Measurements from ENCODE around the gene SCTR.

SCTR gene

DNA sequence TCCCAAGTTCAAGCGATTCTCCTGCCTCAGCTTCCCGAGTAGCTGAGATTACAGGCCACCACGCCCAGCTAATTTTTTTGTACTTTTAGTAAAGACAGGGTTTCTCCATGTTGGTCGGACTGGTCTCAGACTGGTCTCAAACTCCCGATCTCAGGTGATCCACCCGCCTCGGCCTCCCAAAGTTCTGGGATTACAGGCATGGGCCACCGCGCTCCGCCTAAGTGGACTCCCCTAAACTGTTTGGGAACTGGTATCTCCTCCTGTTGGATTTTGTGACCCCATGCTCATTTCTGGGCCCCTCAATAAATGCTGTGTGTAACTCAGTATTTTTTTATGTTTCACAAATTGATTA, 5.2 kb downstream of the SCTR start:
- no peak for DNase-seq (ENCODE audit: low read depth)
- TF ChIP-seq, protein P1, sequence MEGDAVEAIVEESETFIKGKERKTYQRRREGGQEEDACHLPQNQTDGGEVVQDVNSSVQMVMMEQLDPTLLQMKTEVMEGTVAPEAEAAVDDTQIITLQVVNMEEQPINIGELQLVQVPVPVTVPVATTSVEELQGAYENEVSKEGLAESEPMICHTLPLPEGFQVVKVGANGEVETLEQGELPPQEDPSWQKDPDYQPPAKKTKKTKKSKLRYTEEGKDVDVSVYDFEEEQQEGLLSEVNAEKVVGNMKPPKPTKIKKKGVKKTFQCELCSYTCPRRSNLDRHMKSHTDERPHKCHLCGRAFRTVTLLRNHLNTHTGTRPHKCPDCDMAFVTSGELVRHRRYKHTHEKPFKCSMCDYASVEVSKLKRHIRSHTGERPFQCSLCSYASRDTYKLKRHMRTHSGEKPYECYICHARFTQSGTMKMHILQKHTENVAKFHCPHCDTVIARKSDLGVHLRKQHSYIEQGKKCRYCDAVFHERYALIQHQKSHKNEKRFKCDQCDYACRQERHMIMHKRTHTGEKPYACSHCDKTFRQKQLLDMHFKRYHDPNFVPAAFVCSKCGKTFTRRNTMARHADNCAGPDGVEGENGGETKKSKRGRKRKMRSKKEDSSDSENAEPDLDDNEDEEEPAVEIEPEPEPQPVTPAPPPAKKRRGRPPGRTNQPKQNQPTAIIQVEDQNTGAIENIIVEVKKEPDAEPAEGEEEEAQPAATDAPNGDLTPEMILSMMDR (IDR thresholded peaks at IDR 0.05; ENCODE audit: insufficient read depth, low read depth, low read length, missing control alignments) = no peak
- no peak overlapping the region for H3K4me3 ChIP-seq (ENCODE audit: low read length)

DNA sequence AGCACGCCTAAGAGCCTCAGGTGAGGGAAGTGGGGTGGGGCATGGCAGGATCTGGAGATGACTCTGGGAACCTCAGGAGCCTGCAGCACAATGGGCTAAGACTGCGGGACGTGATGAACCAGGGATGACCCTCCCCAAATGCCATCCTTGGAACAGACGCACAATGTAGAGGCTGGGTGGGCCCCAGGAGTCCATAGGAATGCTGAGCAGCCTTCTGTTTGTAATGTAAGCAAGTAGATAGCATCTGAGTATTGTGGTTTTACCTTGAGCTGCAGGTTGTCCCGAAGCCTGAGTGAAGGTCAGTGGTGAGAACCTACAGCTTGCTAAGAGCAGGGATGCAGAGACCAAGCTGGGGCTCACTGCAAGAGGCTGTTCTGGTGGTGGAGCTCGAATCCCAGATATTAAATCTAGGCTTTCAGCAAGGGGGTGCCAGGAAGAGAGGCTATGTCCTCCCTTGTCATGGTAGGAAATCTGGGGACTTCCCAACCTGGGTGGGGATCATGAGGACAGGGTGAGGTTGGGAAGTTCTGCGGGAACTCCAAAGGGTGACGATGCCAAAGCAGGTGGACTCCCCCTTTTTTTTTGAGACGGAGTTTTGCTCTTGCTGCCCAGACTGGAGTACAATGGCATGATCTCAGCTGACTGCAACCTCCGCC, 5.8 kb downstream of the SCTR start:
- TF ChIP-seq, protein P1 (IDR thresholded peaks at IDR 0.05; ENCODE audit: insufficient read depth, low read depth, low read length, missing control alignments) = no peak
- no peak for DNase-seq (ENCODE audit: low read depth)
- no peak overlapping the region for H3K4me3 ChIP-seq (ENCODE audit: low read length)

DNA sequence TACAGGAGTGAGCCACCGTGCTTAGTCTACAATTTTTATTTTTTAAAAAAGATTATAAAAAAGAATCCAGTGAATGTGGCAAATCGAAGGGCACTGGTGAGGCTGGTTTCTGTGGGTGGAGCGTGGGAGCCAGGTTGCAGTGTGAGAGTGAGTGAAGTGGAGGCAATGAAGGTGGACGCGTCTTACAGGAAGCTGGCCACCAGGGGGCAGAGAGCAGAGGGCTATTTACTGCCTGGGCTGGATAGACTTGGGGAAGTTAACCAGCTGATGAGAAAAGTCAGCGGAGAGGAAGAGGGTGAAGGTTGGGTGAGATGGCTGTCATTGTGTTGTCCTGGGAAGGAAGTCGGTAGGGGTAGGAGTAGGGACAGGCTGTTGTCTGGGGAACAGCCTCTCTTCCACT, 6.8 kb downstream of the SCTR start:
- peak; percentile 57 for DNase-seq (ENCODE audit: low read depth)
- TF ChIP-seq, protein P1 (IDR thresholded peaks at IDR 0.05; ENCODE audit: insufficient read depth, low read depth, low read length, missing control alignments) = peak; percentile 68
- H3K4me3 ChIP-seq (ENCODE audit: low read length) = no peak overlapping the region

DNA sequence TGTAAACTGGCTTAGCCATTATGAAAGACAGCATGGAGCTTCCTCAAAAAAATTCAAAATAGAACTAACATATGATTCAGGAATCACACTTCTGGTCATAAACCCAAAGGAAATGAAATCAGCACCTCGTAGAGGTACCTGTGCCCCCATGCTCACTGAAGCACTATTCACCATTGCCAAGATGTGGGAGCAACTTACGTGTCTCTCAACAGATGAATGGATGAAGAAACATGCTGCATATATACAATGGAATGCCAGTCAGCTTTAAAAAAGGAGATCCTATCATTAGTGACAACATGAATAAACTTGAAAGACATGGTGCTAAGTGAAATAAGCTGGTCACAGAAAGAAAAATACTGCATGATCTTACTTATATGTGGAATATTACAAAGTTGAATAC, 8.2 kb downstream of the SCTR start:
- DNase-seq (ENCODE audit: low read depth) = peak; percentile 40
- TF ChIP-seq, protein P1 (IDR thresholded peaks at IDR 0.05; ENCODE audit: insufficient read depth, low read depth, low read length, missing control alignments) = no peak
- no peak overlapping the region for H3K4me3 ChIP-seq (ENCODE audit: low read length)

DNA sequence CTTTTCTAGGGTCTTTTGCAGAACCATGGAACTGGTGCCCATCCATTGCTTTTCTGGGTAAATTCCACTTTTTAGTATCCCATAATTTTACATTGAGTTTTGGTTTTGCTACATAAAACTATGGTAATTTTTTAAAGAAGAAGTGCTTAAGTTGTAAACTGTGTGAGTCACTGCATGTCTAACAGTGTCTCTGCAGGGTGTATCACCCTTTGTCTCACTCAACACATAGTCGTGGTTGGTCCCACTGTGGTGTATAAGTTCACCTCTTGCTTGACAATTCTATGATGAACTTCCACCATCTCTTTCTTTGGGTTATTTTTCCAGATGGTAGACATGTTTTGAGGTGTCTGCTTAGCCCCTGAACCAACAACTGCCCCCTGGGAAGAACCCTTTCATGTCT, 10.5 kb downstream of the SCTR start:
- DNase-seq (ENCODE audit: low read depth) = peak; percentile 42
- no peak overlapping the region for H3K4me3 ChIP-seq (ENCODE audit: low read length)
- TF ChIP-seq, protein P1 (IDR thresholded peaks at IDR 0.05; ENCODE audit: insufficient read depth, low read depth, low read length, missing control alignments) = no peak

DNA sequence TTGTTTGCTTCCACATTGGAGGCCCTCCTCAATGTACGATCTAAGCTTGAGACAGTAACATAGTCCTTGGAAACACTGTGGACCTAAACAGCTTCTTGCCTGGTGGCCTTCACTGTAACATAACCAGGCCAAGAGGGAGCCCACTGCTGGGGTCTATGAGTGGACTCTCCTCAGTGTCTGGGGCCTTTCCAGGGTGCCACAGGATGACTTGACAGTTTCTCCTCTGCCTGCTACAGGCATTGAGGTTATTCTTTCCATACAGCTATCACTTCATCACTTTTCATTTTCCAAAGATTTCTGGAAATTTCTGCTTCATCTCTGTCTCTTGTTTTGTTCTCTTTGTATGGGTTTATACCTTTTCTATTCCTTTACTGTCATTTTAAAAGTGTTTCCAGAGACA, 11.3 kb downstream of the SCTR start:
- TF ChIP-seq, protein P1 (IDR thresholded peaks at IDR 0.05; ENCODE audit: insufficient read depth, low read depth, low read length, missing control alignments) = no peak
- H3K4me3 ChIP-seq (ENCODE audit: low read length) = no peak overlapping the region
- no peak for DNase-seq (ENCODE audit: low read depth)

DNA sequence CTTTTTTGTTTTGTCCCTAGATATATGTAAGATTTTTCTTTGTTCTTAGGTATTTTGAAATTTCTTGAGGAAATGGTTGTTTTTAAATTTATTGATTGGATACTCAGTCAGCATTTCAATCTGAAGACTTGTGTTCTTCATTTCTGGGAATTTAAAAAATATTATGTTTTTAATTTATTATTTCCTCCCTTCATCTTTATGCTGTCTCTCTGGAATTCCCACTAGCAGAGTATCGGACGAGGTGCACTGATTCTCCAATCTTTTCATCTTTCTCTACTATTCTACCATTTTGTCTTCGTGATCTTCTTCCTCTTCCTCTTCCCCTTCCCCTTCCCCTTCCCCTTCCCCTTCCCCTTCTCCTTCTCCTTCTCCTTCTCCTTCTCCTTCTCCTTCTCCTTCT, 12.3 kb downstream of the SCTR start:
- TF ChIP-seq, protein P1 (IDR thresholded peaks at IDR 0.05; ENCODE audit: insufficient read depth, low read depth, low read length, missing control alignments) = no peak
- H3K4me3 ChIP-seq (ENCODE audit: low read length) = no peak overlapping the region
- no peak for DNase-seq (ENCODE audit: low read depth)
